Activated T-cell treated with anti-CD3 and anti-CD28 coated beads for 1 hour (primary cell): ENCODE data around the gene PLPPR1.

Experiments used
- DNase-seq: peaks from one replicate; pipeline ENCODE4 v3.0.0-alpha.2; 2020; ENCODE audit warnings: low read depth

The PLPPR1 gene

GRCh38 chr9:101047848-101048397 is 19.4 kb downstream of the PLPPR1 start:
- DNase-seq = no peak

GRCh38 chr9:101050650-101051049 is 22.1 kb downstream of the PLPPR1 start:
- DNase-seq = no peak

- DNase-seq = no peak
Measured at GRCh38 chr9:101054657-101055056, 26.1 kb downstream of the PLPPR1 start.

GRCh38 chr9:101055516-101055915 is 27.0 kb downstream of the PLPPR1 start:
- no peak for DNase-seq

GRCh38 chr9:101062686-101063085 is 34.2 kb downstream of the PLPPR1 start:
- no peak for DNase-seq

- DNase-seq = no peak
Measured at GRCh38 chr9:101063192-101063591, 34.7 kb downstream of the PLPPR1 start.

GRCh38 chr9:101064206-101064605 is 35.7 kb downstream of the PLPPR1 start:
- DNase-seq = no peak

GRCh38 chr9:101065930-101066329 is 37.4 kb downstream of the PLPPR1 start:
- no peak for DNase-seq

GRCh38 chr9:101068696-101069095 is 40.2 kb downstream of the PLPPR1 start:
- no peak for DNase-seq

- DNase-seq = no peak
Measured at GRCh38 chr9:101072259-101072658, 43.7 kb downstream of the PLPPR1 start.

GRCh38 chr9:101073122-101073521 is 44.6 kb downstream of the PLPPR1 start:
- DNase-seq = no peak

GRCh38 chr9:101081641-101082040 is 53.1 kb downstream of the PLPPR1 start:
- DNase-seq = no peak

- DNase-seq = no peak
Measured at GRCh38 chr9:101083448-101084202, 55.1 kb downstream of the PLPPR1 start.

GRCh38 chr9:101087426-101087825 is 58.9 kb downstream of the PLPPR1 start:
- DNase-seq = no peak

- DNase-seq = no peak
Measured at GRCh38 chr9:101092922-101093321, 64.4 kb downstream of the PLPPR1 start.

GRCh38 chr9:101093620-101094019 is 65.1 kb downstream of the PLPPR1 start:
- DNase-seq = no peak

GRCh38 chr9:101094686-101095085 is 66.2 kb downstream of the PLPPR1 start:
- no peak for DNase-seq

- DNase-seq = no peak
Measured at GRCh38 chr9:101097210-101097609, 68.7 kb downstream of the PLPPR1 start.

GRCh38 chr9:101098392-101098791 is 69.9 kb downstream of the PLPPR1 start:
- DNase-seq = no peak

GRCh38 chr9:101114317-101114716 is 85.8 kb downstream of the PLPPR1 start:
- no peak for DNase-seq

- DNase-seq = no peak
Measured at GRCh38 chr9:101115102-101115501, 86.6 kb downstream of the PLPPR1 start.

- no peak for DNase-seq
Measured at GRCh38 chr9:101117161-101117560, 88.6 kb downstream of the PLPPR1 start.

- DNase-seq = no peak
Measured at GRCh38 chr9:101119206-101119819, 90.8 kb downstream of the PLPPR1 start.
